ENCODE measurements around the gene CSNK2A2. TPM values are rescaled to one million over a fixed set of nuclear protein-coding genes. Genes with fewer than 3 reads are reported as not detected.

The CSNK2A2 gene
- total and polyA plus RNA-seq, 7 donors: 27.1 to 47.0 (median 41.1) TPM

DNA sequence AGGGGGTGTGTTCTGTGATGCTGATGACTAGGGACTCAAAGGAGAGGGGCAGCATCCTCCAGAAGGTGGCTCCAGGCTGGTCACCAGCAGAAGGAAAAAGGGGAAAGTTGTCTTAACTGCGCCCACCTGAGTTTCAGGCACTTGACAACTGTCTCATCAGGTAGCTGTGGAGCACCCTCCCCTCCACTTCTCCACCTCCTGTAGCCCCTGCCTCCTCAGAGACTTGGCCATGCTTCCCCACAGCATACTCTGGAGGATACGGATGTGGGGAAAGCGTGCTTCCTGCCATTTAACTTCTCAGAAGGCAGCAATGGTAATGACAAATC, 86.6 kb downstream of the CSNK2A2 start:
- no peaks in the 10 kb centered on the region for H3K27me3 ChIP-seq (ENCODE audit: insufficient read depth in 3 of 3, low read length in 2 of 3)
- no peak overlapping the region for H3K4me3 ChIP-seq
- DNase-seq (no peak), ATAC-seq (no peak)
- H3K4me1 ChIP-seq: no peaks in the 10 kb centered on the region
- intact Hi-C loops (cut with DNase I): no loop called here
- peaks cover 0 to 39% of the 10 kb centered on the region in 2 donors for H3K36me3 ChIP-seq (ENCODE audit: insufficient read depth in 1 of 2, low read depth in 1 of 2)
- TF ChIP-seq, protein P1, sequence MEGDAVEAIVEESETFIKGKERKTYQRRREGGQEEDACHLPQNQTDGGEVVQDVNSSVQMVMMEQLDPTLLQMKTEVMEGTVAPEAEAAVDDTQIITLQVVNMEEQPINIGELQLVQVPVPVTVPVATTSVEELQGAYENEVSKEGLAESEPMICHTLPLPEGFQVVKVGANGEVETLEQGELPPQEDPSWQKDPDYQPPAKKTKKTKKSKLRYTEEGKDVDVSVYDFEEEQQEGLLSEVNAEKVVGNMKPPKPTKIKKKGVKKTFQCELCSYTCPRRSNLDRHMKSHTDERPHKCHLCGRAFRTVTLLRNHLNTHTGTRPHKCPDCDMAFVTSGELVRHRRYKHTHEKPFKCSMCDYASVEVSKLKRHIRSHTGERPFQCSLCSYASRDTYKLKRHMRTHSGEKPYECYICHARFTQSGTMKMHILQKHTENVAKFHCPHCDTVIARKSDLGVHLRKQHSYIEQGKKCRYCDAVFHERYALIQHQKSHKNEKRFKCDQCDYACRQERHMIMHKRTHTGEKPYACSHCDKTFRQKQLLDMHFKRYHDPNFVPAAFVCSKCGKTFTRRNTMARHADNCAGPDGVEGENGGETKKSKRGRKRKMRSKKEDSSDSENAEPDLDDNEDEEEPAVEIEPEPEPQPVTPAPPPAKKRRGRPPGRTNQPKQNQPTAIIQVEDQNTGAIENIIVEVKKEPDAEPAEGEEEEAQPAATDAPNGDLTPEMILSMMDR (IDR thresholded peaks at IDR 0.05): no peak
- 77 to 81% (median 78%) methylated on average over 3 of the region's 3 CpGs for WGBS, 3 donors
- H3K9me3 ChIP-seq: no peaks in the 10 kb centered on the region
- H3K27ac ChIP-seq: no peak overlapping the region

DNA sequence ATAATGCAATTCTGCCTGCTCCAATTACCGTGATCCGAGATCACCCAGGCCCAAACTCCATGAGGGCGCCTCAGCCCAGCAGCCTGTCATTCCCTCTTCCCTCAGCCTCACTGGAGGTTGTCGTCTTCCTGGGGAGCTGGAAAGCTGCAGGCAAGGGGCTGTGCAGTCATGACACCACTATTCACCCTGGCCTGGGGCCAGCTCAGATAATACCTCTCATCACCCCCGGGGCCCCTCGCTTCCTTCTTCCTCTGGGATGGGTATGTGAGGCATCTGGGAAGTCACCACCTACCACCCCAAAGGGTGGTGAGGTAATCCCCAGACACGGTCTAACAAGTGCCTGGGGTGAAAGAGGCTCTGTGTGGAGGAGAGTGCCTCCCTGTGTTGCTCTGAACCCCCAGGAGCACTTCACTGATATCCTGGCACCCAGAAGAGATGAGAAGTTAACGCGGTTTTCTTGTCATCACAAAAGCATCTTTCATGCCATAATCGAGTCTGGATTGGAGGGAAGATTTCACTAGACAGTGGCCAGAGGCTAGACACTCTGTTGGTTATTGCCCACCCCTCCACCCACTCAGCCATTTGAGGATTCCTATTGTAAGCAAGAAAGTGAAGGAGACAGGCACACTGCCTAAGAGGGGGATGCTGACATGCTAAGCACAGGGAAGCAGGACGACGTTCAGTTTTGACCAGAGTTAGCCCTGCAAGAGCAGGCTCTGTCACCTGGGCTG, 87.2 kb downstream of the CSNK2A2 start:
- intact Hi-C loops (cut with DNase I): no loop called here
- WGBS, 3 donors: 37 to 41% (median 40%) methylated on average over 12 of the region's 12 CpGs
- TF ChIP-seq, protein P1 (IDR thresholded peaks at IDR 0.05): no peak
- H3K27me3 ChIP-seq (ENCODE audit: insufficient read depth in 3 of 3, low read length in 2 of 3): no peaks in the 10 kb centered on the region
- DNase-seq: no peak
- no peaks in the 10 kb centered on the region for H3K4me1 ChIP-seq
- no peak for ATAC-seq
- peaks cover 0 to 33% of the 10 kb centered on the region in 2 donors for H3K36me3 ChIP-seq (ENCODE audit: insufficient read depth in 1 of 2, low read depth in 1 of 2)
- no peak overlapping the region for H3K27ac ChIP-seq
- H3K4me3 ChIP-seq: no peak overlapping the region
- no peaks in the 10 kb centered on the region for H3K9me3 ChIP-seq

DNA sequence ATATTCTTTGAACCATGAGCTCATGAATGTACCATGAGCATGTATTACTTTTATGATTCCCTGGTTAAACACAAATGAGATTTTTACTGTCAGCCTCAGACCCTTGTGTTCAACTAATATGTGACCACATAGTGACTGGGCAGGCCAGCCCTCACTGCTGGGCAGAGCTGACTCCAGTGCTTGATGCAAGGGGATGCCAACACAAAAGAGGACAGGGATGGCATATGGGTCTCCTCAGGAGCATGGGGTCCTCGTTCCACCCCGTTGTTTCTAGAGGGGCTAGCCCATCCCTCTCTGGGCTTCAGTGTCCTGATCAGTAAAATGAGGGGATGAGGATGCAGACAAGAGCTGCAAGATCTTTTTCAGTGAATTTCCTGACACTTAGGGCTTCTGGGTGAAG, 88.0 kb downstream of the CSNK2A2 start:
- no peaks in the 10 kb centered on the region for H3K4me1 ChIP-seq
- no peak overlapping the region for H3K27ac ChIP-seq
- intact Hi-C loops (cut with DNase I): no loop called here
- peaks cover 0 to 25% of the 10 kb centered on the region in 2 donors for H3K36me3 ChIP-seq (ENCODE audit: insufficient read depth in 1 of 2, low read depth in 1 of 2)
- H3K27me3 ChIP-seq (ENCODE audit: insufficient read depth in 3 of 3, low read length in 2 of 3): no peaks in the 10 kb centered on the region
- no peak overlapping the region for H3K4me3 ChIP-seq
- WGBS, 3 donors: 65 to 76% (median 75%) methylated on average over 2 of the region's 2 CpGs
- no peak for DNase-seq
- H3K9me3 ChIP-seq: no peaks in the 10 kb centered on the region
- TF ChIP-seq, protein P1 (IDR thresholded peaks at IDR 0.05): no peak
- ATAC-seq: no peak

DNA sequence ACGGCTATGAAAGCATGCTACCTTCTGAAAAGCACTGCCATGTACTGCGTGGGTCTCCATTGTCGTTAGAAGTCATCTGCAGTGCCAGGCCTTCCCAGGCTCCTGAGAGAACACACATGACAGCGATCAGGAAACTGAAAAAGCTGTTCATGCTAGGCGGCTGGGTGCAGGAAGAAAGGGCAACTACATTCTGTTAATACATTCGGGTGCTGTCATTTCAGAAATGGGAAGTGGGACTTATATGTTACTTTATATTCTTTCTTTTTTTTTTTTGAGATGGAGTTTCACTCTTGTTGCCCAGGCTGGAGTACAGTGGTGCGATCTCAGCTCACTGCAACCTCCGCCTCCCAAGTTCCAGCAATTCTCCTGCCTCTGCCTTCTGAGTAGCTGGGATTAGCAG, 88.6 kb downstream of the CSNK2A2 start:
- Histone ChIP-seq H3K27me3 (ENCODE audit: insufficient read depth in 3 of 3, low read length in 2 of 3) (no peaks in the 10 kb centered on the region), H3K4me1 (no peaks in the 10 kb centered on the region), H3K9me3 (no peaks in the 10 kb centered on the region), H3K4me3 (no peak overlapping the region), H3K27ac (no peak overlapping the region), H3K36me3 (ENCODE audit: insufficient read depth in 1 of 2, low read depth in 1 of 2) (peaks cover 0 to 19% of the 10 kb centered on the region in 2 donors)
- TF ChIP-seq, protein P1 (IDR thresholded peaks at IDR 0.05): no peak
- 81 to 89% (median 85%) methylated on average over 8 of the region's 8 CpGs for WGBS, 3 donors
- no peak for DNase-seq
- no peak for ATAC-seq
- intact Hi-C loops (cut with DNase I): no loop called here

Other genes starting within 250 kb of the CSNK2A2 start
- not detected for gene CNGB1, start 227.0 kb downstream of the CSNK2A2 start, total RNA-seq
- gene CNGB1, start 227.0 kb downstream of the CSNK2A2 start, polyA plus RNA-seq: not detected
- 1 to 10 TPM; 5.3 to 8.8 (median 7.9) TPM for gene ZNF319, start 197.4 kb downstream of the CSNK2A2 start, total RNA-seq
- gene ZNF319, start 197.4 kb downstream of the CSNK2A2 start, polyA plus RNA-seq: 1 to 10 TPM; 2.0 to 6.6 (median 3.4) TPM
- gene USB1, start 196.7 kb downstream of the CSNK2A2 start, total RNA-seq: 10 to 100 TPM; 10.1 to 26.0 (median 17.8) TPM
- 10 to 100 TPM; 17.0 to 30.7 (median 28.3) TPM for gene USB1, start 196.7 kb downstream of the CSNK2A2 start, polyA plus RNA-seq
- gene MMP15, start 172.4 kb downstream of the CSNK2A2 start, total RNA-seq: 1 to 10 TPM; 2.5 to 6.5 (median 4.4) TPM
- 1 to 10 TPM; 4.2 to 6.4 (median 5.9) TPM for gene MMP15, start 172.4 kb downstream of the CSNK2A2 start, polyA plus RNA-seq
- 10 to 100 TPM in 1 of 4 donors, 1 to 10 TPM in 3; 5.6 to 11.5 (median 8.6) TPM for gene CFAP20, start 68.7 kb downstream of the CSNK2A2 start, total RNA-seq
- 10 to 100 TPM in 2 of 3 donors, 1 to 10 TPM in 1; 7.0 to 22.0 (median 15.4) TPM for gene CFAP20, start 68.7 kb downstream of the CSNK2A2 start, polyA plus RNA-seq
- gene PRSS54, start 96.9 kb upstream of the CSNK2A2 start, total RNA-seq: not detected
- under 1 TPM; 0.03 to 0.12 (median 0.04) TPM for gene PRSS54, start 96.9 kb upstream of the CSNK2A2 start, polyA plus RNA-seq
- gene GINS3, start 194.4 kb upstream of the CSNK2A2 start, total RNA-seq: 1 to 10 TPM in 3 of 4 donors, under 1 TPM in 1; 0.86 to 1.6 (median 1.2) TPM
- gene GINS3, start 194.4 kb upstream of the CSNK2A2 start, polyA plus RNA-seq: 1 to 10 TPM in 2 of 3 donors, under 1 TPM in 1; 0.89 to 2.2 (median 1.7) TPM